Liver (tissue), 9 donors: Measurements from ENCODE around the gene NABP2. TPM values are rescaled to one million over a fixed set of nuclear protein-coding genes. Genes with fewer than 3 reads are reported as not detected.

ENCODE experiments used
- DNase-seq: peaks from one replicate; pipeline ENCODE4 v3.0.0-alpha.2; 2017; ENCODE audit warnings: low spot score
- H3K27ac ChIP-seq, 2 donors: one replicate each; pipeline ENCODE4 v1.7.0; 2013; ENCODE audit warnings: inconsistent platforms in 2 of 2, low read length in 2 of 2, control low read depth in 1 of 2, low read depth in 1 of 2, mild to moderate bottlenecking in 1 of 2
- H3K27me3 ChIP-seq, 4 donors: one replicate each; pipeline versions ENCODE4 v1.6.1 to v1.7.0; 2013; ENCODE audit warnings: low read length in 3 of 4, inconsistent platforms in 1 of 4, mild to moderate bottlenecking in 1 of 4, moderate library complexity in 1 of 4; ENCODE audit not compliant: control insufficient read depth in 4 of 4, insufficient read depth in 4 of 4
- H3K36me3 ChIP-seq, 4 donors: one replicate each; pipeline versions ENCODE4 v1.6.1 to v1.7.0; 2013; ENCODE audit warnings: low read length in 3 of 4, mild to moderate bottlenecking in 3 of 4, low read depth in 1 of 4, moderate library complexity in 1 of 4; ENCODE audit not compliant: control insufficient read depth in 4 of 4, insufficient read depth in 3 of 4
- H3K4me1 ChIP-seq, 4 donors: one replicate each; pipeline versions ENCODE4 v1.6.1 to v1.7.0; 2013; ENCODE audit warnings: low read length in 3 of 4, mild to moderate bottlenecking in 3 of 4, moderate library complexity in 1 of 4; ENCODE audit not compliant: control insufficient read depth in 4 of 4, insufficient read depth in 4 of 4
- H3K4me3 ChIP-seq, 3 donors: one replicate each; pipeline versions ENCODE4 v1.6.1 to v1.7.0; 2013; ENCODE audit warnings: low read length in 3 of 3, control low read depth in 1 of 3, low read depth in 1 of 3, mild to moderate bottlenecking in 1 of 3
- H3K9ac ChIP-seq, 2 donors: one replicate each; pipeline ENCODE4 v1.7.0; 2013; ENCODE audit warnings: low read length in 2 of 2, mild to moderate bottlenecking in 2 of 2, moderate library complexity in 2 of 2, control low read depth in 1 of 2, low read depth in 1 of 2
- H3K9me3 ChIP-seq, 4 donors: one replicate each; pipeline versions ENCODE4 v1.6.1 to v1.7.0; 2013; ENCODE audit warnings: low read length in 3 of 4; ENCODE audit not compliant: control insufficient read depth in 4 of 4
- CTCF ChIP-seq: fragments of 150-350 bp; IDR thresholded peaks from 2 replicates; pipeline ENCODE4 v1.5.1; 2017; ENCODE audit warnings: improper control_type of control experiment, low read depth, low read length; ENCODE audit not compliant: missing input control
- EGR1 ChIP-seq, 2 donors: IDR thresholded peaks; 2 replicates each; pipeline ENCODE4 v1.6.1; 2016 to 2018; ENCODE audit warnings: antibody characterized with exemption in 2 of 2, low read depth in 2 of 2
- FOXA1 ChIP-seq: IDR thresholded peaks from 2 replicates; pipeline ENCODE4 v1.6.1; 2016; ENCODE audit warnings: antibody characterized with exemption
- FOXA2 ChIP-seq: IDR thresholded peaks from 2 replicates; pipeline ENCODE4 v1.6.1; 2016; ENCODE audit warnings: antibody characterized with exemption
- GABPA ChIP-seq, 2 donors: IDR thresholded peaks in 1 of 2; conservative IDR thresholded peaks in 1 of 2; 2 replicates each; pipeline ENCODE4 v1.6.1; 2016; ENCODE audit warnings: antibody characterized with exemption in 2 of 2, mild to moderate bottlenecking in 1 of 2, moderate library complexity in 1 of 2
- HNF4A ChIP-seq, 2 donors: conservative IDR thresholded peaks; 2 replicates each; pipeline ENCODE4 v1.6.1; 2016; ENCODE audit warnings: antibody characterized with exemption in 2 of 2, mild to moderate bottlenecking in 2 of 2
- JUND ChIP-seq, 2 donors: IDR thresholded peaks; 2 replicates each; pipeline ENCODE4 v1.6.1; 2016; ENCODE audit warnings: antibody characterized with exemption in 2 of 2
- NR2F2 ChIP-seq: IDR thresholded peaks from 2 replicates; pipeline ENCODE4 v1.6.1; 2016; ENCODE audit warnings: antibody characterized with exemption
- RAD21 ChIP-seq, 2 donors: IDR thresholded peaks; 2 replicates each; pipeline ENCODE4 v1.6.1; 2016; ENCODE audit warnings: antibody characterized with exemption in 2 of 2, mild to moderate bottlenecking in 2 of 2
- REST ChIP-seq: IDR thresholded peaks from 2 replicates; pipeline ENCODE4 v1.6.1; 2016; ENCODE audit warnings: antibody characterized with exemption, mild to moderate bottlenecking
- RXRA ChIP-seq, 2 donors: IDR thresholded peaks; 2 replicates each; pipeline ENCODE4 v1.6.1; 2017 to 2018; ENCODE audit warnings: antibody characterized with exemption in 2 of 2, mild to moderate bottlenecking in 1 of 2
- SP1 ChIP-seq: IDR thresholded peaks from 2 replicates; pipeline ENCODE4 v1.6.1; 2018; ENCODE audit warnings: antibody characterized with exemption, mild to moderate bottlenecking
- YY1 ChIP-seq: IDR thresholded peaks from 2 replicates; pipeline ENCODE4 v1.6.1; 2016; ENCODE audit warnings: antibody characterized with exemption, mild to moderate bottlenecking
- ZBTB33 ChIP-seq: IDR thresholded peaks from 2 replicates; pipeline ENCODE4 v1.6.1; 2016; ENCODE audit warnings: antibody characterized with exemption
- WGBS: extraction: QIAGEN DNeasy Blood & Tissue Kit; methylation state at CpG from one replicate; pipeline ENCODE4 v1.1.7; 2013; 5-methylcytosine and 5-hydroxymethylcytosine counted together
- polyA plus RNA-seq, 2 donors: library from polyadenylated mRNA; stranded (reverse) in 1 of 2; unstranded in 1 of 2; fragments of 200-250 nt in 1 of 2; fragments of >200 nt in 1 of 2; fragmentation: Nextera tagmentation in 1 of 2; extraction: Ambion mirVana in 1 of 2; gene quantifications; one replicate each; pipeline versions ENCODE4 v1.2.1 to v1.2.3, GENCODE V29; 2013 to 2015
- total RNA-seq, 2 donors: library from RNA; depleted of rRNA; stranded (reverse); fragments of >200 nt; gene quantifications; one replicate each; pipeline ENCODE4 v1.2.3, GENCODE V29; 2014
- donor health status: healthy.
- donor health status: healthy.
- donor health status: healthy.
- donor health status: healthy.
- donor health status: healthy.

NABP2 gene
- total and polyA plus RNA-seq, 4 donors = 10.8 to 14.5 (median 12.6) TPM

- H3K9ac ChIP-seq = no peak overlapping the region
- no peak for TF ChIP-seq EGR1 (IDR thresholded peaks at IDR 0.05; ENCODE audit: low read depth in 2 of 2)
- TF ChIP-seq REST = no peak
- no peak for TF ChIP-seq CTCF
- no peak for TF ChIP-seq NR2F2
- no peak for TF ChIP-seq RAD21 (IDR thresholded peaks at IDR 0.05)
- TF ChIP-seq JUND (IDR thresholded peaks at IDR 0.05) = no peak
- TF ChIP-seq GABPA (IDR thresholded peaks at IDR 0.05 in 1 of 2, conservative IDR thresholded peaks at IDR 0.05 in 1 of 2) = no peak
- TF ChIP-seq HNF4A (conservative IDR thresholded peaks at IDR 0.05) = no peak
- no peak for TF ChIP-seq RXRA (IDR thresholded peaks at IDR 0.05)
- no peak for TF ChIP-seq ZBTB33
- TF ChIP-seq YY1 = no peak
- no peak for TF ChIP-seq FOXA1
- no peak for TF ChIP-seq FOXA2
- H3K4me1 ChIP-seq = peaks cover 2 to 24% (median 15%) of the 10 kb centered on the region in 4 donors
- peaks cover 7 to 28% (median 24%) of the 10 kb centered on the region in 4 donors for H3K36me3 ChIP-seq
- no peaks in the 10 kb centered on the region for H3K27me3 ChIP-seq
- H3K4me3 ChIP-seq = no peak overlapping the region
- WGBS = 95% methylated on average over 3 of the region's 3 CpGs
- no peak overlapping the region for H3K27ac ChIP-seq
- no peak for DNase-seq
- no peaks in the 10 kb centered on the region for H3K9me3 ChIP-seq
Measured at GRCh38 chr12:56216461-56216860, 7.7 kb upstream of the NABP2 start.

GRCh38 chr12:56219840-56220239 lies 4.3 kb upstream of the NABP2 start:
- Histone ChIP-seq H3K4me1 (peaks cover 4 to 42% (median 29%) of the 10 kb centered on the region in 4 donors), H3K36me3 (peaks cover 3 to 9% (median 4%) of the 10 kb centered on the region in 4 donors), H3K9ac (no peak overlapping the region), H3K27me3 (no peaks in the 10 kb centered on the region), H3K9me3 (no peaks in the 10 kb centered on the region), H3K27ac (no peak overlapping the region), H3K4me3 (no peak overlapping the region)
- DNase-seq = no peak
- TF ChIP-seq NR2F2 (no peak), ZBTB33 (no peak), SP1 (no peak), JUND (IDR thresholded peaks at IDR 0.05) (no peak)
- 93% methylated on average over 9 of the region's 9 CpGs for WGBS
